A549 (cell line): ENCODE measurements around the gene FIGN. TPM values are rescaled to one million over a fixed set of nuclear protein-coding genes. Genes with fewer than 3 reads are reported as not detected.
A peak's percentile ranks its signal among the peaks of the same experiment; 100 is the strongest.

Experiments used
- ATAC-seq, 2 experiments: fragments of 200-7000 bp in 1 of 2; fragments of >200 bp in 1 of 2; cut with Nextera tagmentation in 1 of 2; cut with Tn5 transposase in 1 of 2; 3 replicates each; pipeline versions ENCODE4 v1.8.0 to v1.9.1; 2018 to 2020; ENCODE audit warnings: mild to moderate bottlenecking in 1 of 2, moderate library complexity in 1 of 2
- CTCF ChIA-PET: fragments of 300-600 bp; sonication (Branson Sonifier 250); formaldehyde crosslinking; extraction: SDS; loops from one replicate; lab custom pipeline; 2021; ENCODE audit warnings: antibody characterized with exemption, inconsistent platforms; lab: Yijun Ruan, JAX
- POLR2A ChIA-PET: fragments of 350-600 bp; formaldehyde crosslinking; extraction: SDS; loops from one replicate; lab custom pipeline; 2021; ENCODE audit warnings: antibody characterized with exemption, inconsistent platforms; lab: Yijun Ruan, JAX
- DNase-seq, 2 experiments: peaks; one replicate each; pipeline versions ENCODE4 v3.0.0 to v3.0.0-alpha.2; 2011 to 2016; ENCODE audit warnings: low read depth in 1 of 2, low spot score in 1 of 2
- FAIRE-seq: peaks from 2 replicates; lab custom pipeline; 2011; peaks lifted over from hg19 to GRCh38; lab: Jason Lieb, UNC
- H3K27ac ChIP-seq, 2 experiments: fragments of >200 bp; sonication (Bioruptor Twin); formaldehyde crosslinking; 3 replicates each; pipeline ENCODE4 v1.5.1; 2016 to 2017
- H3K4me1 ChIP-seq: fragments of >200 bp; sonication (Bioruptor Twin); formaldehyde crosslinking; 3 replicates; pipeline ENCODE4 v1.6.1; 2016
- H3K4me2 ChIP-seq: fragments of >200 bp; sonication (Bioruptor Twin); formaldehyde crosslinking; 3 replicates; pipeline ENCODE4 v1.6.1; 2016
- H3K4me3 ChIP-seq: fragments of >200 bp; sonication (Bioruptor Twin); formaldehyde crosslinking; 3 replicates; pipeline ENCODE4 v1.5.1; 2016
- H3K9me3 ChIP-seq: fragments of >200 bp; sonication (Bioruptor Twin); formaldehyde crosslinking; 3 replicates; pipeline ENCODE4 v1.6.1; 2016
- CBX2 ChIP-seq: fragments of 200-600 bp; sonication (generic); IDR thresholded peaks from 2 replicates; pipeline ENCODE4 v1.6.1; 2016; ENCODE audit warnings: low read depth, mild to moderate bottlenecking, borderline replicate concordance
- CHD2 ChIP-seq: fragments of 150-350 bp; IDR thresholded peaks from 2 replicates; pipeline ENCODE4 v1.6.1; 2014; ENCODE audit warnings: low read length; ENCODE audit not compliant: partially characterized antibody
- EHF ChIP-seq: fragments of 250-450 bp; sonication (Bioruptor Pico); IDR thresholded peaks from 2 replicates; pipeline ENCODE4 v1.5.0; 2020; ENCODE audit warnings: mild to moderate bottlenecking
- ELK1 ChIP-seq: fragments of 150-350 bp; IDR thresholded peaks from 2 replicates; pipeline ENCODE4 v1.6.1; 2014; ENCODE audit warnings: low read depth, mild to moderate bottlenecking, low read length
- FOSL2 ChIP-seq, 2 experiments: fragments of 450-650 bp in 1 of 2; fragments of >200 bp in 1 of 2; sonication (Bioruptor Twin) in 1 of 2; formaldehyde crosslinking; IDR thresholded peaks; 2 replicates each; pipeline versions ENCODE4 v1.5.0 to v1.6.1; 2016 to 2020; ENCODE audit warnings: mild to moderate bottlenecking in 1 of 2, moderate library complexity in 1 of 2
- HES2 ChIP-seq: fragments of >200 bp; sonication (Bioruptor Twin); formaldehyde crosslinking; IDR thresholded peaks from 2 replicates; pipeline ENCODE4 v1.6.1; 2016
- HOXB5 ChIP-seq: fragments of 250-450 bp; sonication (Bioruptor Pico); IDR thresholded peaks from 2 replicates; pipeline ENCODE4 v1.5.0; 2020; ENCODE audit warnings: mild to moderate bottlenecking, moderate library complexity
- KDM1A ChIP-seq: fragments of 200-600 bp; sonication (generic); IDR thresholded peaks from 2 replicates; pipeline ENCODE4 v1.6.1; 2016; ENCODE audit warnings: low read depth, mild to moderate bottlenecking
- MAFK ChIP-seq: fragments of 450-650 bp; IDR thresholded peaks from 2 replicates; pipeline ENCODE4 v1.6.1; 2014; ENCODE audit not compliant: partially characterized antibody
- MAZ ChIP-seq: fragments of 150-350 bp; IDR thresholded peaks from 2 replicates; pipeline ENCODE4 v1.6.1; 2014; ENCODE audit warnings: antibody characterized with exemption, low read depth, low read length, borderline replicate concordance
- NFE2L2 ChIP-seq: fragments of 150-350 bp; conservative IDR thresholded peaks from 2 replicates; pipeline ENCODE4 v1.6.1; 2014; ENCODE audit warnings: low read length
- NPAS2 ChIP-seq: fragments of 250-450 bp; sonication (Bioruptor Pico); IDR thresholded peaks from 2 replicates; pipeline ENCODE4 v1.8.0; 2022; ENCODE audit warnings: mild to moderate bottlenecking, moderate library complexity, borderline replicate concordance
- NR3C1 ChIP-seq: fragments of >200 bp; sonication (Bioruptor Twin); formaldehyde crosslinking; IDR thresholded peaks from 3 replicates; pipeline ENCODE4 v1.6.1; 2017
- POLR2AphosphoS2 ChIP-seq: conservative IDR thresholded peaks from 2 replicates; pipeline ENCODE4 v1.6.1; 2012; ENCODE audit warnings: low read length, improper control_type of control experiment, inconsistent platforms
- RAD21 ChIP-seq, 2 experiments: fragments of >200 bp in 1 of 2; sonication (Bioruptor Twin) in 1 of 2; formaldehyde crosslinking in 1 of 2; IDR thresholded peaks in 1 of 2; conservative IDR thresholded peaks in 1 of 2; 2 replicates in 1 of 2; 3 replicates in 1 of 2; pipeline ENCODE4 v1.6.1; 2012 to 2018; ENCODE audit warnings: inconsistent platforms in 1 of 2
- TFCP2L1 ChIP-seq: fragments of 250-450 bp; sonication (Bioruptor Pico); IDR thresholded peaks from 2 replicates; pipeline ENCODE4 v1.5.0; 2021; ENCODE audit warnings: mild to moderate bottlenecking
- ZFP36 ChIP-seq: fragments of 450-650 bp; IDR thresholded peaks from 2 replicates; pipeline ENCODE4 v1.6.1; 2014; ENCODE audit warnings: borderline replicate concordance; ENCODE audit not compliant: partially characterized antibody
- WGBS: methylation state at CpG from one replicate; pipeline ENCODE4 v1.1.6; 2017; ENCODE audit errors: missing lambda C conversion rate; 5-methylcytosine and 5-hydroxymethylcytosine counted together
- polyA plus RNA-seq, 4 experiments: library from polyadenylated mRNA; depleted of rRNA in 3 of 4; stranded (reverse); fragments of >200 nt; fragmentation: RNase III in 1 of 4; extraction: RNeasy Plus Mini Kit Qiagen cat#74134 plus additional on column Dnase treatment in 1 of 4; gene quantifications; 2 replicates in 3 of 4; 3 replicates in 1 of 4; pipeline ENCODE4 v1.2.3, GENCODE V29; 2011 to 2017

The FIGN gene
- polyA plus RNA-seq, 2 of the 4 experiments (the other 2 are of a cell fraction), result 1.9 to 3.8 TPM

- FAIRE-seq (no peak), DNase-seq (no peak), ATAC-seq (no peak)
- Histone ChIP-seq H3K4me2 (no peak overlapping the region), H3K27ac (no peak overlapping the region), H3K4me3 (no peak overlapping the region), H3K4me1 (no peaks in the 10 kb centered on the region), H3K9me3 (no peaks in the 10 kb centered on the region)
- CTCF ChIA-PET, result no interaction called here
- POLR2A ChIA-PET, result no interaction called here
- TF ChIP-seq NFE2L2 (no peak), ELK1 (no peak), MAZ (no peak)
- 86% methylated on average over 4 of the region's 4 CpGs for WGBS
These were observed 11.9 kb downstream of the FIGN start for GRCh38 chr2:163723881-163724280.

- Histone ChIP-seq H3K4me2 (no peak overlapping the region), H3K4me1 (no peaks in the 10 kb centered on the region), H3K27ac (no peak overlapping the region), H3K4me3 (no peak overlapping the region), H3K9me3 (no peaks in the 10 kb centered on the region)
- FAIRE-seq (no peak), ATAC-seq (no peak), DNase-seq (no peak)
- TF ChIP-seq HOXB5 (CRISPR knock-in tag), result no peak
- no peak for TF ChIP-seq CHD2
- WGBS, result 88% methylated on average over 3 of the region's 3 CpGs
- POLR2A ChIA-PET, result no interaction called here
- CTCF ChIA-PET, result no interaction called here
These were observed 12.5 kb downstream of the FIGN start for GRCh38 chr2:163723348-163723747.

GRCh38 chr2:163719331-163719730, 16.5 kb downstream of the FIGN start:
- Histone ChIP-seq H3K4me3 (no peak overlapping the region), H3K27ac (no peak overlapping the region), H3K9me3 (no peaks in the 10 kb centered on the region), H3K4me1 (peaks cover 15% of the 10 kb centered on the region), H3K4me2 (no peak overlapping the region)
- POLR2A ChIA-PET, result no interaction called here
- ATAC-seq (no peak), DNase-seq (no peak), FAIRE-seq (no peak)
- CTCF ChIA-PET, result no interaction called here
- WGBS, result 96% methylated on average over 2 of the region's 2 CpGs
- TF ChIP-seq HOXB5 (CRISPR knock-in tag), result no peak
- TF ChIP-seq CBX2, result no peak
- TF ChIP-seq HES2, result no peak
- no peak for TF ChIP-seq KDM1A
- no peak for TF ChIP-seq MAFK
- no peak for TF ChIP-seq EHF (CRISPR knock-in tag)
- no peak for TF ChIP-seq RAD21 (conservative IDR thresholded peaks at IDR 0.05 in 1 of 2, IDR thresholded peaks at IDR 0.05 in 1 of 2)

- TF ChIP-seq TFCP2L1 (no peak), KDM1A (no peak), FOSL2 (IDR thresholded peaks at IDR 0.05) (no peak), FOSL2 (CRISPR knock-in tag; IDR thresholded peaks at IDR 0.05) (no peak), POLR2AphosphoS2 (no peak), NPAS2 (CRISPR knock-in tag) (no peak), ZFP36 (no peak), NR3C1 (no peak), EHF (CRISPR knock-in tag) (no peak)
- peaks cover 15% of the 10 kb centered on the region for H3K4me1 ChIP-seq
- ChIA-PET CTCF (no interaction called here), POLR2A (no interaction called here)
- ATAC-seq (no peak), FAIRE-seq (no peak), DNase-seq (no peak)
- no peak overlapping the region for H3K27ac ChIP-seq
- H3K9me3 ChIP-seq, result no peaks in the 10 kb centered on the region
- H3K4me2 ChIP-seq, result 0 out of 3 replicates have a peak overlapping the region, but pooled peaks have one; percentile 32
- no peak overlapping the region for H3K4me3 ChIP-seq
- 93% methylated on average over 2 of the region's 2 CpGs for WGBS
These were observed 17.7 kb downstream of the FIGN start for GRCh38 chr2:163717993-163718680.
